ENCODE data around the gene TLCD4. TPM values are rescaled to one million over a fixed set of nuclear protein-coding genes. Genes with fewer than 3 reads are reported as not detected.

TLCD4 gene
- total and polyA plus RNA-seq, 2 of the 13 experiments (the other 11 are each of a cell fraction or from before 2014, with no cell fraction given), result 4.7 to 14.5 TPM

- TF ChIP-seq PRDM10 (CRISPR knock-in tag; IDR thresholded peaks at IDR 0.05; ENCODE audit: low read depth) (0 out of 2 replicates have a peak, but pooled peaks have one; percentile 6), TEAD2 (CRISPR knock-in tag; IDR thresholded peaks at IDR 0.05) (no peak), ZNF318 (CRISPR knock-in tag; IDR thresholded peaks at IDR 0.05) (0 out of 2 replicates have a peak, but pooled peaks have one; percentile 21), ATF4 (CRISPR knock-in tag; IDR thresholded peaks at IDR 0.05) (peak in 1 of 2 experiments; percentile 89; a peak in 2 of 4 replicates), ZNF761 (CRISPR knock-in tag; conservative IDR thresholded peaks at IDR 0.05) (no peak; the same call in 1 of the 2 replicates), ZNF740 (CRISPR knock-in tag; IDR thresholded peaks at IDR 0.05) (no peak), FOXO1 (CRISPR knock-in tag; IDR thresholded peaks at IDR 0.05) (peak; percentile 59; the same call in 1 of the 2 replicates), AKAP8 (CRISPR knock-in tag; IDR thresholded peaks at IDR 0.05) (no peak), MED8 (CRISPR knock-in tag; IDR thresholded peaks at IDR 0.05; ENCODE audit: insufficient replicate concordance) (no peak), NONO (IDR thresholded peaks at IDR 0.05) (no peak), NONO (CRISPR knock-in tag; conservative IDR thresholded peaks at IDR 0.05) (peak; percentile 54), KLF13 (CRISPR knock-in tag; IDR thresholded peaks at IDR 0.05) (no peak), PITX1 (CRISPR knock-in tag; IDR thresholded peaks at IDR 0.05) (no peak), ZNF703 (CRISPR knock-in tag; IDR thresholded peaks at IDR 0.05; ENCODE audit: borderline replicate concordance) (no peak), SETDB1 (CRISPR knock-in tag; IDR thresholded peaks at IDR 0.05; ENCODE audit: borderline replicate concordance) (no peak)
These were observed 44.4 kb upstream of the TLCD4 start, which contains the start of gene ALG14 (continued) for GRCh38 chr1:95072532-95073419.
